NCI-H2081 treated with DMSO at 0.1 percent for 48 hours (cell line): ENCODE results near the gene GARS1.
"Not testable (repeated sequence)": the region's sequence is repeated elsewhere in the genome, so short reads cannot be mapped to it uniquely, and the experiment has no call there.

Source experiments
- DNase-seq: peaks from one replicate; lab custom pipeline; 2025; lab: John Stamatoyannopoulos, UW

The GARS1 gene

DNA sequence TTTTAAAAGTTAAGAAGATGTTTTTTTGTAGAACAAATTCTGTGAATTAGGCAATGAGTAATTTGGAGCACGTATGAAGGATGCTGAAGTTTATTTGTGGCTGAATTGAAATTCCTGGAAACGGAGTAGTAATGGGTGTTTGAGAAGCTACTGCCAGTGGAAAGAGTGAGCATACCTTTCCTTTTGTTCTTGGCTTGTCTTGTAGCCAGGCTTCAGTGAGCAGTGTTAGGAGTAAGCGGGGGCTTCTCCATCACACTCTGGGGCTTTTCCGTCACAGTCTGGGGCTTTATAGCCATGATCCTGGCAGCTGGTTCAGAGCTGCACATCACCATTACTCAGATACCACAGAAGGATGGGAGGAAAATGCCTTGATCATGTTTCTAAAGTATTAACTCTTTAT, 32.3 kb downstream of the GARS1 start:
- no peak for DNase-seq

DNA sequence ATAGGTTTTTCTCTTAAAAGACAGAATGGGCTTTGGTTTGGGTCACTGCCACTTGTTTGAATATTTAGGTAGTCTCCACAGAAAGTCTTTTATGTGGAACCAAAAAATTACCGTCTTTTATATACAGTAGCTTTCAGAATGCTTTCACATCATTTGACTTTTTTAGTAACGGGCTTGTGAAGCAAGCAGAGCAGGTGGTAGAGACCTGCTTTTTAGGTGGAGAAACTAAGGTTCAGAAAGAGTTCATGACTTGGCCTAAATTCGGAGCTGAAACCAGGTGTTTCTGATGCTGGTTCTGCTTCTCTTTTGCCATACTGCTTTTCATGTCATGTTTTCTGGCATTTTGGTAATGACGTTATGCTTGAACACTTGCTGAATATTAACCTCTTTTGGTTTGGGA, 36.3 kb downstream of the GARS1 start:
- DNase-seq = no peak

DNA sequence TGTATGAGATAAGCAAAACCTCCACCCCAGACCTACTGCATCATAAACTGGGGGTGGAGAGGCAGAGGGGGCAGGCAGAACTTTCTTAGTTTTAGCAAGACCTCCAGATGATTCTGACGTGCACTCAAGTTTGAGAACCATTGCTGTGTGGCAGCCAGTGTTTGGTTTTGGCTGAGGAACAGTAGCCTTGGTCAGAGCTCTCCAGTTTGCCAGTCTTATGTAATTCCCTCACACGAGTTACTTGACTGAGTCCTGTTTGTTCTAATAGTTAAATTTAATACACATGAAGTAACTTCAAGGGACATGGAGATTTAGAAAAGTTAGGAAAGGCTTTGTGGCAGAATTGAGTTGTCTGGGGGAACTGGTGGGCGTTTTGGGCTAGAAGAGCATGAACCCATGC, 38.5 kb downstream of the GARS1 start:
- DNase-seq = no peak

DNA sequence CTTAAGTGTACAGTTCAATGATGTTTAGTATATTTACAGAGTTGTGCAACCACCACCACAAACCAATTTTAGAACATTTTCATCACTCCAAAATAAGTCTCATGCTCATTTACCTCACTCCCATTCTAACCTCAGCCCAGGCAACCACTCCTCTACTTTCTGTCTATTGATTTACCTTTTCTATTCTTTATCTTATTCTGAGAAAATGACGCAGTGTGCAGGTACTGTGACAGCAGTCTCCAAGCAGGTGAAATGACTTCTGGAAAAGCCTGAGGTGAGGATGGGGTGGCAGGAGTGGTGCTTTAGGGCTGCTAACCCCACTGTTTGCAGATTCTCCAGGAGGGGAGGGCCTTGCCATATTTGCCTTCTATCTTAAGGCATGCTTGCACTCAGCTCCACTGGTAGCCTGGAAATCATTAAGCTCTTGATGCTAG, 39.5 kb downstream of the GARS1 start:
- DNase-seq = no peak

DNA sequence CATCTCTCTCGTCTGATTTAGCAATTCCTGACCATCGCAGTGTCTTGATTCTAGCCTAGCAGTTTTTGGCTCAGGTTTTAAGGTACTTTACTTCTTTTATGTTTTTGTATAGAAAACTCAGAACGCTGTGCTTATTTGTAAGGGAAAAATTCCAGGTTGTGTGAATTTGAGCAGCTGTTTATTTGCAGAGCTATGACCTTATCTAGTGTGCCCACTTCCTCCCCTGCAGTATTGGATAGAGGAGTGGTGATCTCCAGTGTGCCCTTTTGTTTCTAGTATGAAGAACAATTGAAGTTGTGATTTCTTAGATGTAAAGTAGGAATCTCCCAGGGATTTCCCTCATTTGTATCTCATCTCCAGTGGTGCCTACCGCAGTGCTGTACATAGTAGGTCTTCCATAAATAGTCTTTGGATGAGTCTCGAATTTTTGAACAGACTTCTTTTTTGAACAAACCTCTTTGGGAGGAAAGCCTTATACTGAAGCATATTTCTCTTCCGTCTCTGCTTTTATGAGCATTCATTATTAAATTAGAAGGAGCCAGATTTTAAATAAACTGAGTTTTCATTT, 40.0 kb downstream of the GARS1 start:
- DNase-seq = no peak

DNA sequence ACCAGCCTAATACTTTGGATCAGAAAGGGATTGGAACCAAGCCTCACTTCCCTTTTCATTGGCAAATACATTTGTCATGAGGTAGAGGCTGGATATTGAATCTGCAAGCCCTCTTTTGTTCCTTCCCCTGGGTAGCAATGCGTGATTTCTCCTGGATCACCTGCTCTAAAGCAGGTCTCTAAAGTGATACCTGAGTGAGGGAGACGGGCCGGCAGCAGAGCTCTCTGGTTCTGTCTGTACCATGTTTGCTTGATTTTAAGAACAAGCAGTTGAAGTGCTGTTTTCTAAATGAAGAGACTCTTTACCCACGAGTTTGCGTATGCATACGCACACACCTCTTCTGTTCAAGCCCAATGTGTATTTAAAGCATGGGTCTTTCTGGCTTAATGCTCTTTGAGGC, 41.1 kb downstream of the GARS1 start:
- DNase-seq = no peak

DNA sequence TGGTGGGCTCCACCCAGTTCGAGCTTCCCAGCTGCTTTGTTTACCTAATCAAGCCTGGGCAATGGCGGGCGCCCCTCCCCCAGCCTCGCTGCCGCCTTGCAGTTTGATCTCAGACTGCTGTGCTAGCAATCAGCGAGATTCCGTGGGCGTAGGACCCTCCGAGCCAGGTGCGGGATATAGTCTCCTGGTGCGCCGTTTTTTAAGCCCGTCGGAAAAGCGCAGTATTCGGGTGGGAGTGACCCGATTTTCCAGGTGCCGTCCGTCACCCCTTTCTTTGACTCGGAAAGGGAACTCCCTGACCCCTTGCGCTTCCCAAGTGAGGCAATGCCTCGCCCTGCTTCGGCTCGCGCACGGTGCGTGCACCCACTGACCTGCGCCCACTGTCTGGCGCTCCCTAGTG, 47.6 kb downstream of the GARS1 start:
- DNase-seq = not testable (repeated sequence)

DNA sequence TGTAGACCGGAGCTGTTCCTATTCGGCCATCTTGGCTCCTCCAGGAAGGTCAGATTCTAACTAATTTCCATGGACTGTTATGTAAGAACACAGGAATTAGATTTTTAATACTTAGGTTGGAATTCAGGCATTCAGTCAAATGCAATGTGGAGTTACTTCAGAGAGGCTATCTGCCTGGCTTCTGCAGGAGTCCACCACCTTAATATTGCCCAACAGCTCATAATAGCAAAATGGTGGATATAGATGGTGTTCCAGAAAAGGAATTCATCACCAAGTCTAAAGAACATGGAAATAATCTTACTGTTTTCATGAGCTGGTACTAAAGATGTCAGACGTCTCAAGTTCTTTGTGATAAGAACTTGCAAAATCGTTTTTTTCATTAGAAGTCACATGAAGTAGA, 48.1 kb downstream of the GARS1 start:
- DNase-seq = no peak

DNA sequence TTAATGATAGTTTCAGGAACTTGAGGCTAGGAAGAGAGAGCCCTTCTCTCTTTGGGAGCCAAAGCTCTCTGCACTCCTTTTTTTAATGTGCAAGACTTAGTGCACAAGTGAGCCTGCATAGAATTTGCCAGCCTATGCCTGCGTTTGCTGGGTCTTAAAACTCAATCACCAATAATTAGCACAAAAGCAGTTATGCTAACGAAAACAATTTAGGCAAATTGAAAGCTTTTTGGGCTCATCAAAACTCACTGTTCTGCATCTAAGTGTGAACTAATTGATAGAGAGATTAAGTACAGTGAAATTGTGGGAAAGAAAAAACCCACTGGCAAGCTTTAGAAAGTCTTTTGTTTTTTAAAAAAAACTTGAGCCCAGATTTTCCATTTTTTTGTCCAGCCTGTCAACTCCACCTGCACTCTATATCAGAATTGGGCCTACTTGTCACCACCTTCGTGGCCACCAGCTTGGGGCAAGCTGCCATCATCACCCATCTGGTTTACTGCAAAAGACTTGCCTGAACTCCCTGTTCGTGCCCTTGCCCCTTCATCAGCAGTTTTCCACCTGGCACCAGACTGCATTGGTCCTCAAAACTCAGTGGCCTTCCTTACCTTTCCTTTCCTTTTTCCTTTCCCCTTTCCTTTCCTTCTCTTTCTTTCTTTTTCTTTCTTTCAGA, 49.7 kb downstream of the GARS1 start:
- DNase-seq = no peak

DNA sequence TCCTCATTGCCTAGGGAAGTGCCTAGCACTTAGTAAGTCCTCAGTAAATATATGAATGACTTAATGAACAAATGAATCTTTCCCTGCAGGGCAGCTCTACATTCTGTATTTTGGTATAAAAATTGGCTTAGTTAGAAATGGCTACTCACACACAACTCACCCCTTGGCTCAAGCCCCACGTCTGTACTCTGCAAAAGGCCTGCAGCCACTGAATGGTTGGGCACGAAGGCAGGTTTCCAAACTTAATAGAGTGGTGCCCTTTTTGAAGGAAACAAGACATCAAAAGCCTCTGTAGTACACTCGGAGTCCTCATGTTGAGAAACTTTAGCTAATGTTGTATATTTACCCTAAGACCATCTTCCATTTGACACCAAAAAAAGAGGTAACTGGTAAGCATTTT, 51.0 kb downstream of the GARS1 start:
- no peak for DNase-seq

DNA sequence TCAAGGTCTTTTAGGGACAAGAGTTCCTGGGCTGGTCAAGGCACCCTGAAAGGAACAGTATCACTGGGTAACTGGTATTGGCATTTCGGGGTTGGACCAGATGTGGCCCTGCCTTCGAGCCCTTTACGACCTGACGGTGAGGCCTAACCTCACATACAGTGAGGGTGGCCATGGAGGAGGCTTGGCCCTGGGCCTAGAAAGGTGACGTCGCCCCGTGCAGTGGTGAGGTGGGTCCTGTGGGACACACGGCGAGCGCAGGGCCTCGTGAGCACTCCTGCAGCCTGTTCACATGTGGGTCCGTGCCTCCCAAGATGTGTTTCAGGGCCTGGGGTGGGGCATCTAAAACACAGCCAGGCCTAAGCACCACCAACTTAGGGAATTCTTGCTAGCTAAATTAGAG, 51.5 kb downstream of the GARS1 start:
- no peak for DNase-seq

DNA sequence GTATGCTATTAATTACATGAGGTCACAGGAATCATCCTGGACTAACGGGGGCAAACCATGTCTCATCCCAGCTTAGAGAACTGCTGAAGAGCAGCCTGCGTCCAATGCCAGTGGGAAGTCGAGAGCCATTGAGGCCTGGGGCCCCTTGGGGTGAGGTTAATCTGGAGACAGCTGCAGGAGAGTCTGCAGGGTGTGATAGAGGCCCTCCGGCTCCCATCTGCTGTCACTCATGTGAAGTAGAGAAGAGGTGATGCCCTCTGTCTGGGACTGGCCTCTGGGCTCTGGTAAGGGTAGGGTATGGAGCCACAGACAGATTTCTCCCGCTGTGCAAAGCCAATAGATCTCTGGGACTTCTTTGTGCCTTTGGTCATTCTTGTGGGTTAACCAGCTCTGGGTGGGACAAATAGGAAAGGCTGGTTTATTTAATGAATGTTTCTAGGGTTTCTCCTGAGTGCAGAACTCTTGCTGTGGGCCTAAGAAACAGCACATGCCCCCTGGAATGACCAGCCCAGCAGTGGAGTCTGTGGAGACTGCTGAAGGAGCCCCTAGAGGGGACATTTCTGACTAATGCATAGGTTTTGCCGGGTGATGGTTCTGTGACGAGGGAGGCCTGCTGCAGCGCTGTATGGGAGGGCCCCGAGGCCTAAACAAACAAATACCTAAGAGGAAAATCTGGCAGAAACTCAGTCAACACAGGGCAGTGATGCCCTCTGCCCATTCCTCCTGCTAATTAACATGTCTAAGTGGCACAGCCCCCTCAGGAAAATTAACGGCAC, 53.1 kb downstream of the GARS1 start:
- DNase-seq = no peak

DNA sequence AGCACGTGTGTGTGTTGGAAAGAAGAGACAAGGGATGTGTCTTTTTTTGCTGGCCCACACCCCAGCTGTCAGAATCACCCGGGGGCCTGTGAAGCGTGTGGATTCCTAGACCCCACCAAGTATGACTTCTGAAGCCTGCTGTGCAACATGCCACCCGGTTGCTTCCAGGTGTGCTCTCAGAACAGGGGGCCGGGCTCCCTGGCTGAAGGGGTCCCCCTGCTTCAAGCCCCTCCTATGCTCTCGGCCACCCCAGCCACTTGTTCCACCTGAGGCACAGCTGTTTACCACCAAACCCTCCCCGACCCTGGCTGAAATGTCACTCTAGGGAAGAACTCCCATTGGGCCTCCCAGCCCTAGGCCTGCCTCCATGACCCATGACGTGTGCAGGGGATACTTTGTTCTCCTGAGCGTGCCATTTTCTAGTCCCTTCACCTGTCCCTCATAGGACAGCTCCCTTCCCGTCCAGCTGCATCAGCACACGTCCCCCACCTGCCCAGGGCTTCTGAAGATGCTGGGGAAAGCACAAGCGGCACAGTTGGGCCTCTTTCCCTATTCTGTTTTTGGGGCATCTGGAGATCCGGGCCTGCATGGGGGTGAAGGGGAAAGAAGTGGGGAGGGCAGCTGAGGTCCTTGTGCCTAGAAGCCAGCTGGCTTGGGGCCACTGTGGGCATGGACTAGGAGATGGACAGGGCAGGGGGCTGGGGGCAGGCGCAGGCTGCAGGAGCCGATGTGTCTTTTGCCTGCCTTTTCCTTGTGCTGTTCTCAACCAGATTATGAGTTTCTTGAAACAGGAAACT, 54.3 kb downstream of the GARS1 start:
- DNase-seq = no peak

DNA sequence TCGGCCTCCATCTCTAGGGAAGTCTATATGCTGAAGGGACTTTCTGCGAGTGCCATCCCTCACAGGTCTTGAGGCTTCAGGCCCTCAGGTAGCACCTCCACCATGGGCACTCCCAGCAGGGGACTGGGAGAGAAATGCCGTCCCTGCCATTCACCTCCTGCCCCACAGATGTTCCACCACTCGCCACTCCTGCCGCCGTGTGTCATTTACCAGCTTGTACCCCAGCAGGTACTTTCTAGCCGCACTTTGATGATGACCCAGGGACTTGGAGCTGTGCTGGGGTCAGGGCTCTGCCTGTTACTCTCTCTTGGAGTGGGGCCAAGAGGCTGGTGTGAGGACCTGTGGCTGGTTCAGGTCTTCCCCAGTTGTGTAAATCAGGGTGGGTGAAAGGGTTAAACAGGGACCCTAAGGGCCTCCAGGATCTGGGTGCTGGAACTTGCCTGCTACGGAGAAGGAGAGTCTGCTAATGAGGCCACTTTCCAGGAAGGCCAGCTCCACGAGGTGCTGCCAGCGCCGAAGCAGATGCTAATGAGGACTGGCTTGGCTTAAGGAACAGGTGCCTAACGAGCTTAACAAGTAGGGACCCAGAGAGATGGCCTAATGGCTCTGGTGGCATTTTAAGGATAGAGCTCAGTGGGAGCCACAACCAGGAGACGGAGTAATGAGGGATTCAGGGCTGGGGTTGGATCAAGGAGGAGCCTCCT, 55.2 kb downstream of the GARS1 start:
- no peak for DNase-seq

DNA sequence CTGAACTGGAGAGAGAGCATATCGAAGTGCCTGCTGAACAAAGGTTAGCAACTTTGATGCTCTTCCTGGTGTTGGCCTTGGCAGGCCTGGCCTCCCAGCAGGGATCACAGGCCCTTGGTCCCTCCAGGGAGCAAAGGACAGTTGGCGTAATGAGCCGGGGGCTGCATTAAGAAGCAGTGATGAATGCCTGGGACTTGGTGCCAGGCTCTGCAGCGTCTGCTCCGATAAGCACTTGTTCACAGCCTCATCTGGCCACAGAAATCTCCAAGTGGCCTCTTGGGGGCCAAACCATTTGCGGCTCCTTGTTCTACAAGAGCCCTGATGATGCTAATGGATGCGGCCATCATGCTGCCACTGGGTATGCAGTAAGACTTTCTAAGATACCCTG, 55.7 kb downstream of the GARS1 start:
- DNase-seq = no peak

DNA sequence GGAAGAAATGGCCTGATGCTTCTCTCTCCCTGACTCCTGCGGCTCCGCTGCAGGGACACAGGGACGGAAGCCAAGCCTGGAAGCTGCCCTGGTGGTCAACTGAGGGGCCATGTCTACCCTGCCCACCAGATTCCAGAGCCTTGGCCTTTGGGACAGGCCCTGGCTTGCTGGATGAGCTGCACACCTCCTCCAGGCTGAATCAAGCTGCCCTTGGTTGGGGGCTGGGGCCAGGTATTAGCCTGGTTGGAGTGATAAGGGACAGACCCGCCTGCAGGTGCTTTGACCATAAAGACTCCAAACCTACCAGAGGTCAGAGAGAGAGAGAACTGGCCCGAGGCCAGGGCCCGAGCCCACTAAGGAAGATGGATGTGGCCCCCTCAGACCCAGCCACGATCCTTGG, 57.5 kb downstream of the GARS1 start:
- no peak for DNase-seq

DNA sequence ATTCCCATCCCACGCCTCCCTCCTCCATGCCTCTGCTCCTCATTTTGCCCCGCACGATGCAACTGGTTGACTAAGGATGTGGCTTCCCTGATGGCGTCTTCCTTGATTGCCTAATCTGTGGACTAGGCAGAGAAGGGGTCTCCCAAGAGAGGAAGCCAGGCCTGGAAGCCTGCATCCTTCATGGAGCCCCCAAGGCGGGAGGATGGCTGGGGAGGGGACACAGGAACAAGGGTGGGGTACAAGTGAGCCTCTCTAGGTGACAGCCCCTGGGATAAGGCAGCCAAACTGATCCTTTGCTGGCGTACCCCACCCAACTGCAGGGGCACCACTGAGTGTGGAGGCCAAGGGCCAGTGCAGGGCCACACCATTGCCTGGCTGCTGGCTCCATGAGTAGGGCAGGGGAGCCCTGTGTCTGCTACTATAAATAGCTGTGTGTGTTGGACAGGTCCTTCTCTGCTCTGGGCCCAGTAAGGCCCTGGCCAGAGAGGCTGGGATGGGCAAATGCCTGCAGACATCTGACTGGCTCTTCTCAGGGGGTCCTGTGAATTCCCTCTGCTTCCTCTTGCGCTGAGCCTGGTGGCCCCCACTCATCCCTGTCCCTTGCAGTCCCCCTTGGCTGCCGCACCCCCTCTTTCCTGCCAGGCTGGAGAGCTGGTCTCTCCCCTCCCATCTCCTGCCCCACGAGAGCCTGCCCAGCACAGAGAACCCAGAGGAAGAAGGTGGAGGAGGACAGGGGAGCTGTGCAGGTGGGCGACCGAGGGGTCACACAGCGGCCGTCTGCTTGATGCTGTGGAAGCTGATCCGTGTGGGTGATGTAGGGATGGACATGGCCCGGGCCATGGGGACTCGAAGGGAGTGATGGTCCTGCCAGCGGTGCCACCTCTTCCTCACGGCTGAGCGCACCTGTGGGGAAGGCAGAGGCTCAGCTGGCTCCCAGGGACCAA, 58.3 kb downstream of the GARS1 start:
- DNase-seq = no peak

DNA sequence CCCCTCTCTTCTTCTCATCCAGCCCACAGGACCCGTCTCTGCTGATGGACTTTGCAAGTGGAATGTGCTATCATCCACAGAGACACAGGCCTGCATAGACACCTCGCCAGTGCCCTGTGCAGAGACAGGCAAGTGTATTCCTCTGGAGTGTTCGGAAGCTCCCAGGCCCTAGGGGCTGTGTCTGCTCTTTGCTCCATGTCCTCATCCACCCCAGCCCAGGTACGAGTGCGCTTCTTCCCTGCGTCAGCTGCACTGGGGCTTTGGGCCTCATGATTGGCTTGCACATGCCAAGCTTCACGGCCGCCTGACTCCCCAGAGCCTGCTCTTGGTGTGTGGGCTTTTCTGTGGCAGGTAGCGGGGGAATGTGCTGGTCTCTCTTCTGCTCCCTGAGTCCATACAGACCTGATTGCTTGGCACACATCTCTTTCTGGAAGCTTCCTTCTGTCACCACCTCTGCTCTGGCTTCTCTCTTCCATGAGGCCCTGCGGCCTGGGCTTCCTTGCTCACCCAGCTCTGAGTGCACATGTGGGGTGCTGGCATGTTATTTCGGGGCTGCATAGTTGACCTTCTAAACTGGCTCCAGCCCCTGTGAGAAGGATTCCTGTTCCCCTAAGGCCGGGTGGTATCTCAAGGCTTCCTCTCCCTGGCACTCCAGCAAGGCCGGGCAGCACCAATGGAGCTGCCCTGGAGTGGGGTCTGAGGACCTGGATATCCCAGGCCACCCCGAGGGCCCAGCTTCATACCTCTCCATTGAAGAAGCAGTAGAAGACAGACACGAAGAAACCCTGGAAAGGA, 59.8 kb downstream of the GARS1 start:
- DNase-seq = no peak

DNA sequence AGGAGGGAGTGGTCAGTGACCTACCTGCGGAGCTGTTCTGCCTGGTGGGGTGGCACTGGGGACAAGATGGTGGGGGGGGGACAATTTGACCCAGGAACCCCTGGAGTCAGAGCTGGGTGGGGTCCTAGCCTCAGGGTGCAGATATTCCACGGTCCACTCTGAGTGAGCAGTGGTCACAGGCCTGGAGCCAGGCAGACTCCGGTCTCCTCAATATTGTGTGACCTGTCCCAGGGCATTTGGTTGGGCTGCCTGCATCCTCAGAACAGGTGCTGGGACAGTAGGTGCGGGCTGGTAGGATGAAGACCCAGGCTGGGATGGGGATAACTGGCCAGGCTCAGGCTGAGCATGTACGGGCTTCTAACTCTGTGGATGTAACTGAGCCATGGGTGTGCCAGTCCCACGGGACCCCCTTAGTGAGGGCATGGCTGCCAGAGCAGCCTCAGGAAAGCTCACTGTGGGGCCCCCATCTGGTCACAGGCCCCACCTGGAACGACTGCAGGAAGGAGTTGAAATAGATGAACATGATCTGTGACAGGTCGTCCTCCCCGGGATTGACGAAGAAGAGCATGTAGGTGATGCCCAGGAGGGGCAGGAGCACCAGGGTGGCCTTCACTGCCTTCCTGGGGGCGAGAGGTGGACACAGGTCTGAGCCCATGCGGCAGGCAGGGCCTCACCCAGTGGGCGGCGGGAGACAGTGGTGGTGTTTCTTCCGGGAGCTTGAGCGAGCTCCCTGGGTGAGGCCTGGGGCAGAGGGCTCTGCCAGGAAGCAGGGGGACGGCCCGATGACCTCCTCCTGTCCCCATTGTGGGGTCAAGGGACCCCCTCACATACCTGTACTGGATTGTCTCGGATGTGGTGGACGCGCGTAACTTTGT, 60.7 kb downstream of the GARS1 start:
- no peak for DNase-seq
